A549 (cell line): ENCODE data around the gene KCNQ5. TPM values are rescaled to one million over a fixed set of nuclear protein-coding genes. Genes with fewer than 3 reads are reported as not detected.

Source experiments
- ATAC-seq, 2 experiments: fragments of 200-7000 bp in 1 of 2; fragments of >200 bp in 1 of 2; cut with Nextera tagmentation in 1 of 2; cut with Tn5 transposase in 1 of 2; 3 replicates each; pipeline versions ENCODE4 v1.8.0 to v1.9.1; 2018 to 2020; ENCODE audit warnings: mild to moderate bottlenecking in 1 of 2, moderate library complexity in 1 of 2
- CTCF ChIA-PET: fragments of 300-600 bp; sonication (Branson Sonifier 250); formaldehyde crosslinking; extraction: SDS; loops from one replicate; lab custom pipeline; 2021; ENCODE audit warnings: antibody characterized with exemption, inconsistent platforms; lab: Yijun Ruan, JAX
- POLR2A ChIA-PET: fragments of 350-600 bp; formaldehyde crosslinking; extraction: SDS; loops from one replicate; lab custom pipeline; 2021; ENCODE audit warnings: antibody characterized with exemption, inconsistent platforms; lab: Yijun Ruan, JAX
- DNase-seq, 2 experiments: peaks; one replicate each; pipeline versions ENCODE4 v3.0.0 to v3.0.0-alpha.2; 2011 to 2016; ENCODE audit warnings: low read depth in 1 of 2, low spot score in 1 of 2
- FAIRE-seq: peaks from 2 replicates; lab custom pipeline; 2011; peaks lifted over from hg19 to GRCh38; lab: Jason Lieb, UNC
- H3K27ac ChIP-seq, 2 experiments: fragments of >200 bp; sonication (Bioruptor Twin); formaldehyde crosslinking; 3 replicates each; pipeline ENCODE4 v1.5.1; 2016 to 2017
- H3K4me1 ChIP-seq: fragments of >200 bp; sonication (Bioruptor Twin); formaldehyde crosslinking; 3 replicates; pipeline ENCODE4 v1.6.1; 2016
- H3K4me2 ChIP-seq: fragments of >200 bp; sonication (Bioruptor Twin); formaldehyde crosslinking; 3 replicates; pipeline ENCODE4 v1.6.1; 2016
- H3K4me3 ChIP-seq: fragments of >200 bp; sonication (Bioruptor Twin); formaldehyde crosslinking; 3 replicates; pipeline ENCODE4 v1.5.1; 2016
- H3K9me3 ChIP-seq: fragments of >200 bp; sonication (Bioruptor Twin); formaldehyde crosslinking; 3 replicates; pipeline ENCODE4 v1.6.1; 2016
- BHLHE40 ChIP-seq: IDR thresholded peaks from 2 replicates; pipeline ENCODE4 v1.6.1; 2012; ENCODE audit warnings: low read depth, low read length, inconsistent platforms
- CBX8 ChIP-seq: fragments of 200-600 bp; sonication (generic); IDR thresholded peaks from 2 replicates; pipeline ENCODE4 v1.6.1; 2016
- CEBPB ChIP-seq, 2 experiments: fragments of >200 bp in 1 of 2; sonication (Bioruptor Twin) in 1 of 2; formaldehyde crosslinking in 1 of 2; IDR thresholded peaks; 2 replicates each; pipeline ENCODE4 v1.6.1; 2012 to 2016
- CHD4 ChIP-seq: fragments of 200-600 bp; sonication (generic); IDR thresholded peaks from 2 replicates; pipeline ENCODE4 v1.6.1; 2016; ENCODE audit warnings: antibody characterized with exemption, mild to moderate bottlenecking, borderline replicate concordance
- EHF ChIP-seq: fragments of 250-450 bp; sonication (Bioruptor Pico); IDR thresholded peaks from 2 replicates; pipeline ENCODE4 v1.5.0; 2020; ENCODE audit warnings: mild to moderate bottlenecking
- EHMT2 ChIP-seq: fragments of 200-600 bp; sonication (generic); IDR thresholded peaks from 2 replicates; pipeline ENCODE4 v1.6.1; 2016; ENCODE audit warnings: antibody characterized with exemption, low read depth, mild to moderate bottlenecking, moderate library complexity
- FOSL2 ChIP-seq, 2 experiments: fragments of 450-650 bp in 1 of 2; fragments of >200 bp in 1 of 2; sonication (Bioruptor Twin) in 1 of 2; formaldehyde crosslinking; IDR thresholded peaks; 2 replicates each; pipeline versions ENCODE4 v1.5.0 to v1.6.1; 2016 to 2020; ENCODE audit warnings: mild to moderate bottlenecking in 1 of 2, moderate library complexity in 1 of 2
- HES2 ChIP-seq: fragments of >200 bp; sonication (Bioruptor Twin); formaldehyde crosslinking; IDR thresholded peaks from 2 replicates; pipeline ENCODE4 v1.6.1; 2016
- HOXA7 ChIP-seq: fragments of 250-450 bp; sonication (Bioruptor Pico); IDR thresholded peaks from 2 replicates; pipeline ENCODE4 v1.5.0; 2020; ENCODE audit warnings: mild to moderate bottlenecking, moderate library complexity
- HOXB13 ChIP-seq: fragments of 250-450 bp; sonication (Bioruptor Pico); IDR thresholded peaks from 2 replicates; pipeline ENCODE4 v1.5.0; 2020; ENCODE audit warnings: low read depth, mild to moderate bottlenecking, moderate library complexity
- HOXB5 ChIP-seq: fragments of 250-450 bp; sonication (Bioruptor Pico); IDR thresholded peaks from 2 replicates; pipeline ENCODE4 v1.5.0; 2020; ENCODE audit warnings: mild to moderate bottlenecking, moderate library complexity
- JUNB ChIP-seq: fragments of >200 bp; sonication (Bioruptor Twin); formaldehyde crosslinking; IDR thresholded peaks from 2 replicates; pipeline ENCODE4 v1.6.1; 2016
- MAFK ChIP-seq: fragments of 450-650 bp; IDR thresholded peaks from 2 replicates; pipeline ENCODE4 v1.6.1; 2014; ENCODE audit not compliant: partially characterized antibody
- MAX ChIP-seq: IDR thresholded peaks from 2 replicates; pipeline ENCODE4 v1.6.1; 2012
- MAZ ChIP-seq: fragments of 150-350 bp; IDR thresholded peaks from 2 replicates; pipeline ENCODE4 v1.6.1; 2014; ENCODE audit warnings: antibody characterized with exemption, low read depth, low read length, borderline replicate concordance
- NFE2L2 ChIP-seq: fragments of 150-350 bp; conservative IDR thresholded peaks from 2 replicates; pipeline ENCODE4 v1.6.1; 2014; ENCODE audit warnings: low read length
- NPAS2 ChIP-seq: fragments of 250-450 bp; sonication (Bioruptor Pico); IDR thresholded peaks from 2 replicates; pipeline ENCODE4 v1.8.0; 2022; ENCODE audit warnings: mild to moderate bottlenecking, moderate library complexity, borderline replicate concordance
- POLR2A ChIP-seq: IDR thresholded peaks from 2 replicates; pipeline ENCODE4 v1.6.1; 2012; ENCODE audit warnings: mild to moderate bottlenecking, low read length
- RAD21 ChIP-seq, 2 experiments: fragments of >200 bp in 1 of 2; sonication (Bioruptor Twin) in 1 of 2; formaldehyde crosslinking in 1 of 2; IDR thresholded peaks in 1 of 2; conservative IDR thresholded peaks in 1 of 2; 2 replicates in 1 of 2; 3 replicates in 1 of 2; pipeline ENCODE4 v1.6.1; 2012 to 2018; ENCODE audit warnings: inconsistent platforms in 1 of 2
- RCOR1 ChIP-seq: fragments of 150-350 bp; IDR thresholded peaks from 2 replicates; pipeline ENCODE4 v1.6.1; 2014; ENCODE audit warnings: antibody characterized with exemption, low read length, low read depth
- REST ChIP-seq: fragments of 200-600 bp; sonication (generic); IDR thresholded peaks from 2 replicates; pipeline ENCODE4 v1.6.1; 2016; ENCODE audit warnings: antibody characterized with exemption, mild to moderate bottlenecking, moderate library complexity
- RFX5 ChIP-seq: fragments of 450-650 bp; IDR thresholded peaks from 2 replicates; pipeline ENCODE4 v1.7.1; 2014; ENCODE audit warnings: antibody characterized with exemption, mild to moderate bottlenecking, moderate library complexity
- SMC3 ChIP-seq: fragments of >200 bp; sonication (Bioruptor Twin); formaldehyde crosslinking; IDR thresholded peaks from 3 replicates; pipeline ENCODE4 v1.6.1; 2018; ENCODE audit warnings: inconsistent platforms
- SREBF2 ChIP-seq: fragments of 450-650 bp; IDR thresholded peaks from 2 replicates; pipeline ENCODE4 v1.6.1; 2014; ENCODE audit warnings: mild to moderate bottlenecking, moderate library complexity
- WGBS: methylation state at CpG from one replicate; pipeline ENCODE4 v1.1.6; 2017; ENCODE audit errors: missing lambda C conversion rate; 5-methylcytosine and 5-hydroxymethylcytosine counted together
- polyA plus RNA-seq, 4 experiments: library from polyadenylated mRNA; depleted of rRNA in 3 of 4; stranded (reverse); fragments of >200 nt; fragmentation: RNase III in 1 of 4; extraction: RNeasy Plus Mini Kit Qiagen cat#74134 plus additional on column Dnase treatment in 1 of 4; gene quantifications; 2 replicates in 3 of 4; 3 replicates in 1 of 4; pipeline ENCODE4 v1.2.3, GENCODE V29; 2011 to 2017

Gene KCNQ5
- polyA plus RNA-seq, 2 of the 4 experiments (the other 2 are of a cell fraction), result 1.2 to 1.3 TPM

DNA sequence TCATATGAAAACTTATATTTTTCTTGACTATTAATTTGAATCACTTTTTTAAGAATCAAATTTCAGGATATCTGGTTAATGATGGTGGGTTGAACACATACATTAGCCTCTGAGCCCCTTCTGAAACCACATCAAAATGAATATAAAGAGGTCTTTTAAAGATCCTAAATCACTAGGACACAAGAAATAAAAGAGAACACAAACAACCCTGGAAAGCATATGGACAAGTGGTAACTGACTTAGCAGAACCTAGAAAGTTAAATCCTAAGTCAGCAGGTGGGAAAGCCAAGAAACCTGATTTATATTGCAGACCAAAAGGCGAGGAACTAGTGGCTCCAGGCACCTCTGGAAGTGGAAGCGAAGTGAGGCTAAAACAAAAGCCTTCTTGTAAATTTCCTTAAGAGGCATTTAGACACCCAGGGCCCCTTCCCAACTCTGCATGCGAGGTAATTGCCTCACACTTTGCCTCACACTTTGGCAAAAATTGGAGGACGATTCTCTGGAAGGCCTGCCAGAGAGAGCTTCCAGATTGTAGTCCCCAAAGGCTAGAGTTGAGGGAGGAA, 309.5 kb downstream of the KCNQ5 start:
- FAIRE-seq (no peak), ATAC-seq (no peak), DNase-seq (no peak)
- 48% methylated on average over 4 of the region's 4 CpGs for WGBS
- no peaks in the 10 kb centered on the region for H3K4me1 ChIP-seq
- ChIA-PET POLR2A (no interaction called here), CTCF (no interaction called here)
- no peak for TF ChIP-seq HOXB13 (CRISPR knock-in tag)
- no peak for TF ChIP-seq REST
- TF ChIP-seq HES2, result no peak
- no peak for TF ChIP-seq MAFK
- no peak for TF ChIP-seq MAX
- TF ChIP-seq CEBPB (IDR thresholded peaks at IDR 0.05), result no peak
- no peak for TF ChIP-seq EHF (CRISPR knock-in tag)
- no peak for TF ChIP-seq CBX8
- TF ChIP-seq RAD21 (conservative IDR thresholded peaks at IDR 0.05 in 1 of 2, IDR thresholded peaks at IDR 0.05 in 1 of 2), result no peak
- TF ChIP-seq EHMT2, result no peak
- no peak for TF ChIP-seq SREBF2
- no peak overlapping the region for H3K27ac ChIP-seq
- no peak overlapping the region for H3K4me3 ChIP-seq
- no peak overlapping the region for H3K4me2 ChIP-seq
- no peaks in the 10 kb centered on the region for H3K9me3 ChIP-seq

DNA sequence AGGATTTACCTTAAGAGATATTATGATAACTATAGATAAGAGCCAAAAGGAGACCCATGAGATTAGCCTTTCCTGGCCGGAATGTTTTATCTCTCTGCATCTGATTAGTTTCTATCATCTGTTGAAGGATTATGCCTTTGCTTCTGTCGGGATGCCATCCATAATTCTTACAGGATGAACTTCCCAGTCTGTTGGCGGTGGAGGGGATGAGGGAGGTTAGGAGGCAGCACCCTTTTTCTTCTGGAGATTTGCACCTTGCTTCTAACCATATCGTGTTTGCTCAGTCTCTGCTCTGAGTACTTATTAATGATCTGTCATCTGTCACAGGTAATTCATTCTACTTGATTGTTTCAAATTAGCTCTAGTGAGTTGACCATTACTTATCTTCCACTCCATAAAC, 311.4 kb downstream of the KCNQ5 start:
- TF ChIP-seq EHF (CRISPR knock-in tag) (no peak), RCOR1 (no peak), JUNB (no peak), POLR2A (no peak), NPAS2 (CRISPR knock-in tag) (no peak), HOXA7 (CRISPR knock-in tag) (no peak), MAZ (no peak), SMC3 (no peak), BHLHE40 (no peak), CHD4 (no peak), NFE2L2 (no peak), HOXB5 (no peak), RFX5 (no peak), FOSL2 (IDR thresholded peaks at IDR 0.05) (no peak), FOSL2 (CRISPR knock-in tag; IDR thresholded peaks at IDR 0.05) (no peak), CEBPB (IDR thresholded peaks at IDR 0.05) (no peak), HOXB13 (CRISPR knock-in tag) (no peak)
- 60% methylated on average over 4 of the region's 4 CpGs for WGBS
- Histone ChIP-seq H3K27ac (no peak overlapping the region), H3K4me1 (no peaks in the 10 kb centered on the region), H3K9me3 (no peaks in the 10 kb centered on the region), H3K4me2 (no peak overlapping the region), H3K4me3 (no peak overlapping the region)
- no peak for DNase-seq
- ATAC-seq, result no peak
- POLR2A ChIA-PET, result no interaction called here
- no peak for FAIRE-seq
- CTCF ChIA-PET, result no interaction called here
